Liver (tissue), 9 donors: ENCODE results near the gene KIF12. TPM values are rescaled to one million over a fixed set of nuclear protein-coding genes. Genes with fewer than 3 reads are reported as not detected.

Experiments used
- DNase-seq: peaks from one replicate; pipeline ENCODE4 v3.0.0-alpha.2; 2017; ENCODE audit warnings: low spot score
- H3K27ac ChIP-seq, 2 donors: one replicate each; pipeline ENCODE4 v1.7.0; 2013; ENCODE audit warnings: inconsistent platforms in 2 of 2, low read length in 2 of 2, control low read depth in 1 of 2, low read depth in 1 of 2, mild to moderate bottlenecking in 1 of 2
- H3K27me3 ChIP-seq, 4 donors: one replicate each; pipeline versions ENCODE4 v1.6.1 to v1.7.0; 2013; ENCODE audit warnings: low read length in 3 of 4, inconsistent platforms in 1 of 4, mild to moderate bottlenecking in 1 of 4, moderate library complexity in 1 of 4; ENCODE audit not compliant: control insufficient read depth in 4 of 4, insufficient read depth in 4 of 4
- H3K36me3 ChIP-seq, 4 donors: one replicate each; pipeline versions ENCODE4 v1.6.1 to v1.7.0; 2013; ENCODE audit warnings: low read length in 3 of 4, mild to moderate bottlenecking in 3 of 4, low read depth in 1 of 4, moderate library complexity in 1 of 4; ENCODE audit not compliant: control insufficient read depth in 4 of 4, insufficient read depth in 3 of 4
- H3K4me1 ChIP-seq, 4 donors: one replicate each; pipeline versions ENCODE4 v1.6.1 to v1.7.0; 2013; ENCODE audit warnings: low read length in 3 of 4, mild to moderate bottlenecking in 3 of 4, moderate library complexity in 1 of 4; ENCODE audit not compliant: control insufficient read depth in 4 of 4, insufficient read depth in 4 of 4
- H3K4me3 ChIP-seq, 3 donors: one replicate each; pipeline versions ENCODE4 v1.6.1 to v1.7.0; 2013; ENCODE audit warnings: low read length in 3 of 3, control low read depth in 1 of 3, low read depth in 1 of 3, mild to moderate bottlenecking in 1 of 3
- H3K9ac ChIP-seq, 2 donors: one replicate each; pipeline ENCODE4 v1.7.0; 2013; ENCODE audit warnings: low read length in 2 of 2, mild to moderate bottlenecking in 2 of 2, moderate library complexity in 2 of 2, control low read depth in 1 of 2, low read depth in 1 of 2
- H3K9me3 ChIP-seq, 4 donors: one replicate each; pipeline versions ENCODE4 v1.6.1 to v1.7.0; 2013; ENCODE audit warnings: low read length in 3 of 4; ENCODE audit not compliant: control insufficient read depth in 4 of 4
- EGR1 ChIP-seq, 2 donors: IDR thresholded peaks; 2 replicates each; pipeline ENCODE4 v1.6.1; 2016 to 2018; ENCODE audit warnings: antibody characterized with exemption in 2 of 2, low read depth in 2 of 2
- FOXA1 ChIP-seq: IDR thresholded peaks from 2 replicates; pipeline ENCODE4 v1.6.1; 2016; ENCODE audit warnings: antibody characterized with exemption
- FOXA2 ChIP-seq: IDR thresholded peaks from 2 replicates; pipeline ENCODE4 v1.6.1; 2016; ENCODE audit warnings: antibody characterized with exemption
- GABPA ChIP-seq, 2 donors: IDR thresholded peaks in 1 of 2; conservative IDR thresholded peaks in 1 of 2; 2 replicates each; pipeline ENCODE4 v1.6.1; 2016; ENCODE audit warnings: antibody characterized with exemption in 2 of 2, mild to moderate bottlenecking in 1 of 2, moderate library complexity in 1 of 2
- HNF4A ChIP-seq, 2 donors: conservative IDR thresholded peaks; 2 replicates each; pipeline ENCODE4 v1.6.1; 2016; ENCODE audit warnings: antibody characterized with exemption in 2 of 2, mild to moderate bottlenecking in 2 of 2
- HNF4G ChIP-seq: IDR thresholded peaks from 2 replicates; pipeline ENCODE4 v1.6.1; 2016; ENCODE audit warnings: antibody characterized with exemption
- JUND ChIP-seq, 2 donors: IDR thresholded peaks; 2 replicates each; pipeline ENCODE4 v1.6.1; 2016; ENCODE audit warnings: antibody characterized with exemption in 2 of 2
- NR2F2 ChIP-seq: IDR thresholded peaks from 2 replicates; pipeline ENCODE4 v1.6.1; 2016; ENCODE audit warnings: antibody characterized with exemption
- RAD21 ChIP-seq, 2 donors: IDR thresholded peaks; 2 replicates each; pipeline ENCODE4 v1.6.1; 2016; ENCODE audit warnings: antibody characterized with exemption in 2 of 2, mild to moderate bottlenecking in 2 of 2
- RXRA ChIP-seq, 2 donors: IDR thresholded peaks; 2 replicates each; pipeline ENCODE4 v1.6.1; 2017 to 2018; ENCODE audit warnings: antibody characterized with exemption in 2 of 2, mild to moderate bottlenecking in 1 of 2
- SP1 ChIP-seq: IDR thresholded peaks from 2 replicates; pipeline ENCODE4 v1.6.1; 2018; ENCODE audit warnings: antibody characterized with exemption, mild to moderate bottlenecking
- TAF1 ChIP-seq: conservative IDR thresholded peaks from 2 replicates; pipeline ENCODE4 v1.6.1; 2016; ENCODE audit warnings: antibody characterized with exemption, mild to moderate bottlenecking
- YY1 ChIP-seq: IDR thresholded peaks from 2 replicates; pipeline ENCODE4 v1.6.1; 2016; ENCODE audit warnings: antibody characterized with exemption, mild to moderate bottlenecking
- WGBS: extraction: QIAGEN DNeasy Blood & Tissue Kit; methylation state at CpG from one replicate; pipeline ENCODE4 v1.1.7; 2013; 5-methylcytosine and 5-hydroxymethylcytosine counted together
- polyA plus RNA-seq, 2 donors: library from polyadenylated mRNA; stranded (reverse) in 1 of 2; unstranded in 1 of 2; fragments of 200-250 nt in 1 of 2; fragments of >200 nt in 1 of 2; fragmentation: Nextera tagmentation in 1 of 2; extraction: Ambion mirVana in 1 of 2; gene quantifications; one replicate each; pipeline versions ENCODE4 v1.2.1 to v1.2.3, GENCODE V29; 2013 to 2015
- total RNA-seq, 2 donors: library from RNA; depleted of rRNA; stranded (reverse); fragments of >200 nt; gene quantifications; one replicate each; pipeline ENCODE4 v1.2.3, GENCODE V29; 2014
- TF ChIP-seq, protein P1 (sequence below): IDR thresholded peaks from 2 replicates; pipeline ENCODE4 v1.6.1; 2016; ENCODE audit warnings: antibody characterized with exemption
- TF ChIP-seq, protein P2 (sequence below): IDR thresholded peaks from 2 replicates; pipeline ENCODE4 v1.6.1; 2016; ENCODE audit warnings: antibody characterized with exemption, mild to moderate bottlenecking
- TF ChIP-seq, protein P3 (sequence below): fragments of 150-350 bp; IDR thresholded peaks from 2 replicates; pipeline ENCODE4 v1.5.1; 2017; ENCODE audit warnings: improper control_type of control experiment, low read depth, low read length; ENCODE audit not compliant: missing input control
- TF ChIP-seq, protein P4 (sequence below): IDR thresholded peaks from 2 replicates; pipeline ENCODE4 v1.6.1; 2016; ENCODE audit warnings: antibody characterized with exemption
- TF ChIP-seq, protein P5 (sequence below): IDR thresholded peaks from 2 replicates; pipeline ENCODE4 v1.6.1; 2016; ENCODE audit warnings: antibody characterized with exemption
- donor health status: healthy.
- donor health status: healthy.
- donor health status: healthy.
- donor health status: healthy.
- donor health status: healthy.

KIF12 gene
- total and polyA plus RNA-seq, 4 donors = 2.9 to 11.8 (median 7.7) TPM

DNA sequence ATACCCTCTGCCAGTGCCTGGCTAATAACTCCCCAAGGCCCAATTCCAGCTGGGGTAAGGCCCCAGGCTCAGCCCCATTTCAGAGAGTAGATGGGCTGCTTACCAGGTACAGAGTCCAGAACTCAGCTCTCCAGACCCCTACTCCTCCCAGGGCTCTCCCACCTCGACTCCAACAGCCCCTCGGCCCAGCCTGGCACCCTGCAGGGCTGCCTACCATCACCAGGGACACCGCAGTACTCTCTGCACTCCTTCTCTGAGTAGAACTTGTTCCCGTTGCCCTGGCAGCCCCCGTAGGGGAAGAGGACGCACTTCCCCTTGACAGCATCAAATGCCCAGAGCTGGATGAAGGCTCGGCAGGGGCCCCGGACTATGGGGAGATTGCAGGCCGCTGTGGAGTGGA is 38.4 kb downstream of the KIF12 start:
- TF ChIP-seq, protein P1, sequence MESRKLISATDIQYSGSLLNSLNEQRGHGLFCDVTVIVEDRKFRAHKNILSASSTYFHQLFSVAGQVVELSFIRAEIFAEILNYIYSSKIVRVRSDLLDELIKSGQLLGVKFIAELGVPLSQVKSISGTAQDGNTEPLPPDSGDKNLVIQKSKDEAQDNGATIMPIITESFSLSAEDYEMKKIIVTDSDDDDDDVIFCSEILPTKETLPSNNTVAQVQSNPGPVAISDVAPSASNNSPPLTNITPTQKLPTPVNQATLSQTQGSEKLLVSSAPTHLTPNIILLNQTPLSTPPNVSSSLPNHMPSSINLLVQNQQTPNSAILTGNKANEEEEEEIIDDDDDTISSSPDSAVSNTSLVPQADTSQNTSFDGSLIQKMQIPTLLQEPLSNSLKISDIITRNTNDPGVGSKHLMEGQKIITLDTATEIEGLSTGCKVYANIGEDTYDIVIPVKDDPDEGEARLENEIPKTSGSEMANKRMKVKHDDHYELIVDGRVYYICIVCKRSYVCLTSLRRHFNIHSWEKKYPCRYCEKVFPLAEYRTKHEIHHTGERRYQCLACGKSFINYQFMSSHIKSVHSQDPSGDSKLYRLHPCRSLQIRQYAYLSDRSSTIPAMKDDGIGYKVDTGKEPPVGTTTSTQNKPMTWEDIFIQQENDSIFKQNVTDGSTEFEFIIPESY = no peak
- no peak for TF ChIP-seq HNF4G
- no peak for TF ChIP-seq EGR1 (IDR thresholded peaks at IDR 0.05; ENCODE audit: low read depth in 2 of 2)
- TF ChIP-seq, protein P2, sequence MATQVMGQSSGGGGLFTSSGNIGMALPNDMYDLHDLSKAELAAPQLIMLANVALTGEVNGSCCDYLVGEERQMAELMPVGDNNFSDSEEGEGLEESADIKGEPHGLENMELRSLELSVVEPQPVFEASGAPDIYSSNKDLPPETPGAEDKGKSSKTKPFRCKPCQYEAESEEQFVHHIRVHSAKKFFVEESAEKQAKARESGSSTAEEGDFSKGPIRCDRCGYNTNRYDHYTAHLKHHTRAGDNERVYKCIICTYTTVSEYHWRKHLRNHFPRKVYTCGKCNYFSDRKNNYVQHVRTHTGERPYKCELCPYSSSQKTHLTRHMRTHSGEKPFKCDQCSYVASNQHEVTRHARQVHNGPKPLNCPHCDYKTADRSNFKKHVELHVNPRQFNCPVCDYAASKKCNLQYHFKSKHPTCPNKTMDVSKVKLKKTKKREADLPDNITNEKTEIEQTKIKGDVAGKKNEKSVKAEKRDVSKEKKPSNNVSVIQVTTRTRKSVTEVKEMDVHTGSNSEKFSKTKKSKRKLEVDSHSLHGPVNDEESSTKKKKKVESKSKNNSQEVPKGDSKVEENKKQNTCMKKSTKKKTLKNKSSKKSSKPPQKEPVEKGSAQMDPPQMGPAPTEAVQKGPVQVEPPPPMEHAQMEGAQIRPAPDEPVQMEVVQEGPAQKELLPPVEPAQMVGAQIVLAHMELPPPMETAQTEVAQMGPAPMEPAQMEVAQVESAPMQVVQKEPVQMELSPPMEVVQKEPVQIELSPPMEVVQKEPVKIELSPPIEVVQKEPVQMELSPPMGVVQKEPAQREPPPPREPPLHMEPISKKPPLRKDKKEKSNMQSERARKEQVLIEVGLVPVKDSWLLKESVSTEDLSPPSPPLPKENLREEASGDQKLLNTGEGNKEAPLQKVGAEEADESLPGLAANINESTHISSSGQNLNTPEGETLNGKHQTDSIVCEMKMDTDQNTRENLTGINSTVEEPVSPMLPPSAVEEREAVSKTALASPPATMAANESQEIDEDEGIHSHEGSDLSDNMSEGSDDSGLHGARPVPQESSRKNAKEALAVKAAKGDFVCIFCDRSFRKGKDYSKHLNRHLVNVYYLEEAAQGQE = no peak
- TF ChIP-seq, protein P3, sequence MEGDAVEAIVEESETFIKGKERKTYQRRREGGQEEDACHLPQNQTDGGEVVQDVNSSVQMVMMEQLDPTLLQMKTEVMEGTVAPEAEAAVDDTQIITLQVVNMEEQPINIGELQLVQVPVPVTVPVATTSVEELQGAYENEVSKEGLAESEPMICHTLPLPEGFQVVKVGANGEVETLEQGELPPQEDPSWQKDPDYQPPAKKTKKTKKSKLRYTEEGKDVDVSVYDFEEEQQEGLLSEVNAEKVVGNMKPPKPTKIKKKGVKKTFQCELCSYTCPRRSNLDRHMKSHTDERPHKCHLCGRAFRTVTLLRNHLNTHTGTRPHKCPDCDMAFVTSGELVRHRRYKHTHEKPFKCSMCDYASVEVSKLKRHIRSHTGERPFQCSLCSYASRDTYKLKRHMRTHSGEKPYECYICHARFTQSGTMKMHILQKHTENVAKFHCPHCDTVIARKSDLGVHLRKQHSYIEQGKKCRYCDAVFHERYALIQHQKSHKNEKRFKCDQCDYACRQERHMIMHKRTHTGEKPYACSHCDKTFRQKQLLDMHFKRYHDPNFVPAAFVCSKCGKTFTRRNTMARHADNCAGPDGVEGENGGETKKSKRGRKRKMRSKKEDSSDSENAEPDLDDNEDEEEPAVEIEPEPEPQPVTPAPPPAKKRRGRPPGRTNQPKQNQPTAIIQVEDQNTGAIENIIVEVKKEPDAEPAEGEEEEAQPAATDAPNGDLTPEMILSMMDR = no peak
- TF ChIP-seq, protein P4, sequence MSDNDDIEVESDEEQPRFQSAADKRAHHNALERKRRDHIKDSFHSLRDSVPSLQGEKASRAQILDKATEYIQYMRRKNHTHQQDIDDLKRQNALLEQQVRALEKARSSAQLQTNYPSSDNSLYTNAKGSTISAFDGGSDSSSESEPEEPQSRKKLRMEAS = no peak
- no peak for TF ChIP-seq NR2F2
- no peak for TF ChIP-seq SP1
- TF ChIP-seq HNF4A (conservative IDR thresholded peaks at IDR 0.05) = no peak
- TF ChIP-seq FOXA1 = no peak
- TF ChIP-seq TAF1 = no peak
- TF ChIP-seq, protein P5, sequence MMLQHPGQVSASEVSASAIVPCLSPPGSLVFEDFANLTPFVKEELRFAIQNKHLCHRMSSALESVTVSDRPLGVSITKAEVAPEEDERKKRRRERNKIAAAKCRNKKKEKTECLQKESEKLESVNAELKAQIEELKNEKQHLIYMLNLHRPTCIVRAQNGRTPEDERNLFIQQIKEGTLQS = no peak
- TF ChIP-seq YY1 = no peak
- no peak for TF ChIP-seq GABPA (IDR thresholded peaks at IDR 0.05 in 1 of 2, conservative IDR thresholded peaks at IDR 0.05 in 1 of 2)
- TF ChIP-seq RAD21 (IDR thresholded peaks at IDR 0.05) = no peak
- no peak for TF ChIP-seq FOXA2
- no peak for TF ChIP-seq RXRA (IDR thresholded peaks at IDR 0.05)
- TF ChIP-seq JUND (IDR thresholded peaks at IDR 0.05) = no peak
- DNase-seq = no peak
- WGBS = 81% methylated on average over 9 of the region's 9 CpGs

More for the DNA sequence above, 38.4 kb downstream of the KIF12 start:
- Histone ChIP-seq H3K4me3 (no peak overlapping the region), H3K9ac (no peak overlapping the region), H3K27me3 (no peaks in the 10 kb centered on the region), H3K36me3 (peaks cover 14 to 49% (median 44%) of the 10 kb centered on the region in 4 donors), H3K4me1 (peaks cover 0 to 13% (median 1%) of the 10 kb centered on the region in 4 donors), H3K9me3 (no peaks in the 10 kb centered on the region), H3K27ac (no peak overlapping the region)
